Measurements from ENCODE around the gene ILF2.

GRCh38 chr1:153662269-153662668, 8.5 kb downstream of the ILF2 start:
- TF ChIP-seq CTCF (IDR thresholded peaks at IDR 0.05) (no peak), POLR2AphosphoS5 (IDR thresholded peaks at IDR 0.05) (no peak)

Measured in breast epithelium (tissue), 3 donors.